Stomach (tissue), 4 donors: ENCODE results near the gene TMEM130.

Experiments used
- EP300 ChIP-seq: sonication (generic); formaldehyde crosslinking; IDR thresholded peaks from one replicate; pipeline ENCODE4 v1.6.1; 2017; ENCODE audit warnings: antibody characterized with exemption
- POLR2A ChIP-seq, 4 donors: fragments of 450-650 bp; IDR thresholded peaks; one replicate each; pipeline ENCODE4 v1.6.1; 2016; ENCODE audit warnings: antibody characterized with exemption in 4 of 4, control low read depth in 2 of 4, mild to moderate bottlenecking in 1 of 4, moderate library complexity in 1 of 4
- TF ChIP-seq, protein P1 (sequence below), 7 experiments: fragments of 450-650 bp in 4 of 7; fragments of 200-600 bp in 3 of 7; sonication (generic) in 3 of 7; IDR thresholded peaks; one replicate each; pipeline ENCODE4 v1.5.1; 2016 to 2019; ENCODE audit warnings: antibody characterized with exemption in 7 of 7, control low read depth in 2 of 7, mild to moderate bottlenecking in 1 of 7

DNA sequence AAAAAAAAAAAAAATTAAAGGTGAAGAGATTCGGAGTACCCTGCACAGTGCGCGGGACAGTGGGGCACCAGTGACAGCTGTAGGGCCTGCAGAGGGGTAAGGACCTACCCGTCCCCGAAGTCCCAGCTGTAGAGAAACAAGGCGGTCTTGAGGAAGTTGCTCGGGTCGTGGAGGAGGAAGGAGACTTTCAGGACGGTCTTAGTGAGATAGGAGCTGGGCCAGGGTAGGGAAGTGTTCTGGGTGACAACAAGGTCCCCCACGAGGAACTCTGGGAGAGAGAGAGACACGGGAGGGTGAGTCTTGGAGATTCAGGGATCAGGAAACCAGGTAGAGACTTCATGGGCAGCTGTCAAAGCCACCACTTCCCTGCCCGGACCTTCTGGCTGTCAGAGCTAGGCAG, 9.7 kb downstream of the TMEM130 start:
- TF ChIP-seq, protein P1, sequence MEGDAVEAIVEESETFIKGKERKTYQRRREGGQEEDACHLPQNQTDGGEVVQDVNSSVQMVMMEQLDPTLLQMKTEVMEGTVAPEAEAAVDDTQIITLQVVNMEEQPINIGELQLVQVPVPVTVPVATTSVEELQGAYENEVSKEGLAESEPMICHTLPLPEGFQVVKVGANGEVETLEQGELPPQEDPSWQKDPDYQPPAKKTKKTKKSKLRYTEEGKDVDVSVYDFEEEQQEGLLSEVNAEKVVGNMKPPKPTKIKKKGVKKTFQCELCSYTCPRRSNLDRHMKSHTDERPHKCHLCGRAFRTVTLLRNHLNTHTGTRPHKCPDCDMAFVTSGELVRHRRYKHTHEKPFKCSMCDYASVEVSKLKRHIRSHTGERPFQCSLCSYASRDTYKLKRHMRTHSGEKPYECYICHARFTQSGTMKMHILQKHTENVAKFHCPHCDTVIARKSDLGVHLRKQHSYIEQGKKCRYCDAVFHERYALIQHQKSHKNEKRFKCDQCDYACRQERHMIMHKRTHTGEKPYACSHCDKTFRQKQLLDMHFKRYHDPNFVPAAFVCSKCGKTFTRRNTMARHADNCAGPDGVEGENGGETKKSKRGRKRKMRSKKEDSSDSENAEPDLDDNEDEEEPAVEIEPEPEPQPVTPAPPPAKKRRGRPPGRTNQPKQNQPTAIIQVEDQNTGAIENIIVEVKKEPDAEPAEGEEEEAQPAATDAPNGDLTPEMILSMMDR (IDR thresholded peaks at IDR 0.05): no peak
- TF ChIP-seq EP300: no peak
- no peak for TF ChIP-seq POLR2A (IDR thresholded peaks at IDR 0.05)
